Neural crest cell (in vitro differentiated cells): ENCODE results near the gene FKBP5. TPM values are rescaled to one million over a fixed set of nuclear protein-coding genes. Genes with fewer than 3 reads are reported as not detected.
A peak's percentile ranks its signal among the peaks of the same experiment; 100 is the strongest.

Experiments
- DNase-seq: peaks from one replicate; pipeline ENCODE4 v3.0.0; 2021; ENCODE audit warnings: low read depth, mixed read lengths, low spot score
- H3K27ac Mint-ChIP-seq: one replicate; pipeline ENCODE4 v1.8.0; 2021; ENCODE audit warnings: mild to moderate bottlenecking, mixed read lengths; ENCODE audit not compliant: unreplicated experiment
- H3K27me3 Mint-ChIP-seq: 2 replicates; pipeline ENCODE4 v1.8.0; 2021; ENCODE audit warnings: low read depth, mild to moderate bottlenecking, mixed read lengths
- H3K36me3 Mint-ChIP-seq: 2 replicates; pipeline ENCODE4 v1.8.0; 2021; ENCODE audit warnings: low read depth, mild to moderate bottlenecking, mixed read lengths
- H3K4me1 Mint-ChIP-seq: 2 replicates; pipeline ENCODE4 v1.8.0; 2021; ENCODE audit warnings: mixed read lengths
- H3K4me3 Mint-ChIP-seq: one replicate; pipeline ENCODE4 v1.8.0; 2021; ENCODE audit warnings: mild to moderate bottlenecking, mixed read lengths
- H3K9me3 Mint-ChIP-seq: 2 replicates; pipeline ENCODE4 v1.8.0; 2021; ENCODE audit warnings: mixed read lengths
- total RNA-seq: library from RNA; stranded (reverse); gene quantifications from 2 replicates; pipeline ENCODE4 v1.2.1, GENCODE V29; 2021
- TF ChIP-seq, protein P1 (sequence below): fragments of 200-600 bp; sonication (generic); conservative IDR thresholded peaks from 2 replicates; pipeline ENCODE4 v1.5.0; 2021; ENCODE audit warnings: antibody characterized with exemption, mild to moderate bottlenecking

Gene FKBP5
- total RNA-seq, 1 donor from 2014 or later: 39.6 TPM

DNA sequence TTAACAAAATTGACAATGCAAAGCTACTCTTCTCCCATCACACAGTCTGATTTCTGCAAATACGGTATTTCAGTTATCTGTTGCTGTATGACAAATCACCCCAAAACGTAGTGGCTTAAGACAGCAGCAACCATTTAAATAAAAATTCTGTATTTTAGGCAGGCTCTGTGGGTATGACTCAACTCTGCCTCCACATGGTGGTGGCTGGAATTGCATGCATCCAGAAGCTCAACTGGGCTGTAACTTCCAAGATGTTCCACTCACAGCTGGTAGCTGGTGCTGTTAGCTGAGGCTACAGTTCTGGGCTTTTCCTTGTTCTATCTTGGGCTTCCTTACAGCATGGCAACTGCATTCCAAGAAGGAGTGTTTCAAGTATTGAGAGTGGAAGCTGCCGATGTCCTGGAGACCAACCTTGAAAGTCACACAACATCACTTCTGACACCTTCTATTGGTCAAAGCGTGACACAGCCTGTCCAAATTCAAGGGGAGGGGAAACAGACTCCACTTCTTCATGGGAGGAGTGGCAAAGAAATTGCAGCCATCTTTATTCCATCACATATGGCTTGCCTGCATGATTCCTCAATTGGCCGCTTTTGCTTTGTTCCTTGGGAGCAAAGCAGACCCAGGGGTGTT, 136.3 kb downstream of the FKBP5 start:
- Mint-ChIP-seq H3K27ac (no peak overlapping the region), H3K9me3 (peaks cover 2% of the 10 kb centered on the region), H3K4me3 (no peak overlapping the region), H3K36me3 (peaks cover 3% of the 10 kb centered on the region), H3K4me1 (no peaks in the 10 kb centered on the region), H3K27me3 (no peaks in the 10 kb centered on the region)
- TF ChIP-seq, protein P1, sequence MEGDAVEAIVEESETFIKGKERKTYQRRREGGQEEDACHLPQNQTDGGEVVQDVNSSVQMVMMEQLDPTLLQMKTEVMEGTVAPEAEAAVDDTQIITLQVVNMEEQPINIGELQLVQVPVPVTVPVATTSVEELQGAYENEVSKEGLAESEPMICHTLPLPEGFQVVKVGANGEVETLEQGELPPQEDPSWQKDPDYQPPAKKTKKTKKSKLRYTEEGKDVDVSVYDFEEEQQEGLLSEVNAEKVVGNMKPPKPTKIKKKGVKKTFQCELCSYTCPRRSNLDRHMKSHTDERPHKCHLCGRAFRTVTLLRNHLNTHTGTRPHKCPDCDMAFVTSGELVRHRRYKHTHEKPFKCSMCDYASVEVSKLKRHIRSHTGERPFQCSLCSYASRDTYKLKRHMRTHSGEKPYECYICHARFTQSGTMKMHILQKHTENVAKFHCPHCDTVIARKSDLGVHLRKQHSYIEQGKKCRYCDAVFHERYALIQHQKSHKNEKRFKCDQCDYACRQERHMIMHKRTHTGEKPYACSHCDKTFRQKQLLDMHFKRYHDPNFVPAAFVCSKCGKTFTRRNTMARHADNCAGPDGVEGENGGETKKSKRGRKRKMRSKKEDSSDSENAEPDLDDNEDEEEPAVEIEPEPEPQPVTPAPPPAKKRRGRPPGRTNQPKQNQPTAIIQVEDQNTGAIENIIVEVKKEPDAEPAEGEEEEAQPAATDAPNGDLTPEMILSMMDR: peak; percentile 79
- DNase-seq: peak; percentile 26

DNA sequence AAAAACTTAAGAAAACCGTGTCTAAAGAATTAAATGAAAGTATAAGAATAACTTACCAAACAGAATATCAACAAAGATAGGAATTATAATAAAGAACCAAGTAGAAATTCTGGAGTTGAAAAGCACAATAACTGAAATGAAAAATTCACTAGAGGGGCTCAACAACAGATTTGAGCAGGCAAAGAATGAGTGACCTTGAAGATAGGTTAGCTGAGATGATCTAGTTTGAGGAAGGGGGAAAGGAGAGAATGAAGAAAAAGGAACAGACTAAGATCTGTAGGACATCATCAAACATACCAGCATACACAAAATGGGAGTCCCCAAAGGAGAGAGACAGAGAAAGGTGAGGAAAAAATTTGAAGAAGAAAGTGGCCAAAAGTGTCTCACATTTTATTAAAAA, 138.3 kb downstream of the FKBP5 start:
- Mint-ChIP-seq H3K36me3 (peaks cover 3% of the 10 kb centered on the region), H3K27me3 (no peaks in the 10 kb centered on the region), H3K4me1 (no peaks in the 10 kb centered on the region), H3K9me3 (peaks cover 2% of the 10 kb centered on the region), H3K4me3 (no peak overlapping the region), H3K27ac (no peak overlapping the region)
- DNase-seq: no peak
- TF ChIP-seq, protein P1: no peak

DNA sequence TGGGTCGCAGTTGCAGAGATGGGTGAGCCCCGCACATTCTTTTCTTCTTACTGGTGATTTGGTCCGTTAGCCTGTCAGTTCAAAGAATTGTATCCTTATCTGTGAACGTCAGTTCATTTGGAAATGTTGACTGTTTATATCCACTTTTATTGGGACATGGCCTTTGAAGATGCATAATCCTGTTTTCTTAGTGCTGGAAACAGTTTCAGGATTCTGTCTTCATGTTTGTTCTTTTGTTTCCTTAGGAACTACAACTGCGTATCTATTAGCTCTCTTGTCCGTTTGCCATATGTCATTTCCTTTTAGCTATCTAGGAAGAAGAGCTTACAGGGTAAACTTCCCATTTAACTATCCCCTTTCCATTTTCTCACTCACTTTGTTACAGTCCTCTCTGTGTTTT, 141.0 kb downstream of the FKBP5 start:
- Mint-ChIP-seq H3K4me3 (no peak overlapping the region), H3K27ac (peak overlapping the region; percentile 0), H3K4me1 (no peaks in the 10 kb centered on the region), H3K27me3 (no peaks in the 10 kb centered on the region), H3K9me3 (peaks cover 2% of the 10 kb centered on the region), H3K36me3 (peaks cover 3% of the 10 kb centered on the region)
- TF ChIP-seq, protein P1: no peak
- DNase-seq: no peak

DNA sequence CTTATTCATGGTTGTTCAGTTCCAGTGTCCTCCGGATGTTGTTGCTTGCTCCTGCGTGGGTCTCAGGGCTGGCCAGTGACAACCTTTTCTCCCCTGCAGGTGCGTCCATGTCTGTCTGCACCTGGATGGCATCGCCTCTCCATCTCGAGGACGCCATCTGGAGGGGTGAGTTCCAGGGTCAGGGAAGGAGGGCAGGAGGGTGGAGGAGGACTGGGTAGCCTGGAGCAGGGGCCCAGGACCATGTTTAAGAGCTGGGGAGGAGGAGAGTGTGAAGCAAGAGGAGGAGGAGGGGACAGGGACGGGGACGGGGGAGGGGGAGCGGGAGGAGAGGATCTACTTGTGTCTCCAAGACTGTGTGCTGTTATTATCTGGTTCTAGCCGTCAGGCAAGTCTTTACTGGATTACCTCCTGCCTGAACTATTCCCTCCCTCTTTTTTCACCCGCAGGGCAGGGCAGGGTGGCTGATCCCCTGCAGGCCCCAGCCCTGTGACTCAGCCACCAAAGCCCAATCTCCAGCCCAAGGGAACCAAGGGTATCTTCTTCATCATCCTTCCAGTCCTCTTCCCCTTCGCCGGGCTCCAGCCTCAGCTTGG, 143.8 kb downstream of the FKBP5 start:
- no peak for DNase-seq
- TF ChIP-seq, protein P1: no peak
- no peaks in the 10 kb centered on the region for H3K4me1 Mint-ChIP-seq
- no peaks in the 10 kb centered on the region for H3K36me3 Mint-ChIP-seq
- H3K9me3 Mint-ChIP-seq: no peaks in the 10 kb centered on the region
- H3K27ac Mint-ChIP-seq: no peak overlapping the region
- no peak overlapping the region for H3K4me3 Mint-ChIP-seq
- no peaks in the 10 kb centered on the region for H3K27me3 Mint-ChIP-seq

DNA sequence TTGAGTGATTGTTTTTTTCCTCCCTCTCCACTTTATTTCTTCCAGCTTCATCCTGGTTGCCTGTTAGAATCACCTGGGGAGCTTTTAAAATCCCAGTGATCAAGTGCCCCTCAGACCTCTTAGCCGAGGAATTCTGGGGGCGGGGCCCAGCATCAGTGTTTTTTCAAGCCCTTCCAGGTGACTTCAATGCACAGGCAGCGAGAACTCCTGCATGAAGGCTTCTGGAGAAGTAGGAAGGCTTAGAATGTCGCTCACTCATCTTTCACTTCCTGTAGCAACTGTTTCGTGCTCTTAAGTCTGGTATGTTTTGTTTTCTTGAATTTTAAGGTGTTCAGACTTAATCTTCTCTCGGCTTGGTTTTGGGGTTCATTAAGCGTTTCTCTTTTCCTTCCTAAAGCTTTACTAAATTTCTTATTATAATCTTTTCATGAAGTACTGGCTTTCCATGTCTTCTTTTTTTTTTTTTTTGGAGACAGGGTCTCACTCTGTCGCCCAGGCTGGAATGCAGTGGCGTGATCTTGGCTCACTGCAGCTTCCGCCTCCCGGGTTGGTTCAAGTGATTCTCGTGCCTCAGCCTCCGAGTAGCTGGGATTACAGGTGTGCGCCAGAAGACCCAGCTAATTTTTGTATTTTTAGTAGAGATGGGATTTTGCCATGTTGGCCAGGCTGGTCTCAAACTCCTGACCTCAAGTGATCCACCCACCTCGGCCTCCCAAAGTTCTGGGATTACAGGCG, 145.1 kb downstream of the FKBP5 start:
- no peaks in the 10 kb centered on the region for H3K27me3 Mint-ChIP-seq
- TF ChIP-seq, protein P1: no peak
- no peak overlapping the region for H3K4me3 Mint-ChIP-seq
- H3K36me3 Mint-ChIP-seq: no peaks in the 10 kb centered on the region
- H3K9me3 Mint-ChIP-seq: no peaks in the 10 kb centered on the region
- DNase-seq: no peak
- H3K27ac Mint-ChIP-seq: peak overlapping the region; percentile 54
- H3K4me1 Mint-ChIP-seq: no peaks in the 10 kb centered on the region
